ENCODE measurements around the gene HNRNPF.

The HNRNPF gene

DNA sequence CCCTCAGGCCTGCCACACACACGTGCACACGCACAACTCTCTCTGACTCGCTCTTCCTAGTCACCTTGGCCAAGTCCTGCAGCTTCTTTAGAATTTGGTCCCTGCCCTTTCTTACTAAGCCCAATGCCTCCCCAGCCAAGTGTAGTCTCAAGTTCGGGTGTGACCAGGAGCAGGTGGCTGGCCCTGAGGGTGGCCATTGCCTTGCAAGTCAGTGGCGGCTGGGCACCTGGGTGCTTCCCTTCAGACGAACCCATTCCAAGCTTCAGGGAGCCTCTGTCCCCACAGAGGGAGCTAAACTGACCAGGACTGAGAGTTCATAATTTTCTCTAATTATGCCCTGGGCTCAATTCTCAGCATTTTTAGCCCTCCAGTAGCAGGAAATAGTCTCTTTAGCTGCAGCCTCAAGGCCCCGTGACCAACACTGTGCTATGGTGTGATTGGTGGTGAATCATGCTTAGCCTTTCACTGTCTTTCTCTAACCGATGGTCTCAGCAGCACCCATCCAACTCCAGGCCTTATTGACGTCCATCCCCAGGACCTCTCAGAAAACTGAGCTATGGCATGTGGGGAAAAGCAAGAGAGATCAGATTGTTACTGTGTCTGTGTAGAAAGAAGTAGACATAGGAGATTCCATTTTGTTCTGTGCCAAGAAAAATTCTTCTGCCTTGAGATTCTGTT is 72.2 kb downstream of the HNRNPF start:
- TF ChIP-seq EGR1 (IDR thresholded peaks at IDR 0.05) (no peak), CREB1 (IDR thresholded peaks at IDR 0.05; ENCODE audit: low read depth) (no peak), EP300 (IDR thresholded peaks at IDR 0.05; ENCODE audit: borderline replicate concordance) (no peak), TEAD4 (IDR thresholded peaks at IDR 0.05) (no peak), TAF1 (IDR thresholded peaks at IDR 0.05; ENCODE audit: low read depth) (no peak), TCF12 (IDR thresholded peaks at IDR 0.05; ENCODE audit: low read depth) (no peak), ZBTB7A (IDR thresholded peaks at IDR 0.05; ENCODE audit: low read depth) (no peak), CEBPB (IDR thresholded peaks at IDR 0.05) (no peak)
- TF ChIP-seq, protein P1, sequence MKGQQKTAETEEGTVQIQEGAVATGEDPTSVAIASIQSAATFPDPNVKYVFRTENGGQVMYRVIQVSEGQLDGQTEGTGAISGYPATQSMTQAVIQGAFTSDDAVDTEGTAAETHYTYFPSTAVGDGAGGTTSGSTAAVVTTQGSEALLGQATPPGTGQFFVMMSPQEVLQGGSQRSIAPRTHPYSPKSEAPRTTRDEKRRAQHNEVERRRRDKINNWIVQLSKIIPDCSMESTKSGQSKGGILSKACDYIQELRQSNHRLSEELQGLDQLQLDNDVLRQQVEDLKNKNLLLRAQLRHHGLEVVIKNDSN (IDR thresholded peaks at IDR 0.05): no peak
- TF ChIP-seq, protein P2, sequence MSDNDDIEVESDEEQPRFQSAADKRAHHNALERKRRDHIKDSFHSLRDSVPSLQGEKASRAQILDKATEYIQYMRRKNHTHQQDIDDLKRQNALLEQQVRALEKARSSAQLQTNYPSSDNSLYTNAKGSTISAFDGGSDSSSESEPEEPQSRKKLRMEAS (IDR thresholded peaks at IDR 0.05): no peak

DNA sequence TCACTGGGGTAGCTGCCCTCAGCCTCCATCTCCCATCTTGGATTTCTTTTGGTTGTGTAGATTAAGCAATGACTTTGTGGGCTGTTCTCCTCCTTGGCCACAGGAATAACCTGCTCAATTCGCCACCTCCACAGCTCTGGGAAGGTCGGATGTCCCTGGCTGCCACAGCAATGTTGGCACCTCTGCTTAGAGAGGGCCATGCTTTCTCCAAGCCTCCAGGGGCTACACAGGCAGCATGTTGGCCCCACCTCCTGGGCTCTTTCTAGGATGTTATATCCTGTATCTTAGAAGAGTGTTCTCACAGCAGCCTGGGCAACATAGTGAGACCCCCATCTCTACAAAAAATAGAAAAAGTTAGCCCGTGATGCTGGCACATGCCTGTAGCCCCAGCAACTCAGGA is 72.9 kb downstream of the HNRNPF start:
- no peak for TF ChIP-seq CEBPB (IDR thresholded peaks at IDR 0.05)
- TF ChIP-seq TEAD4 (IDR thresholded peaks at IDR 0.05): no peak
- TF ChIP-seq TAF1 (IDR thresholded peaks at IDR 0.05; ENCODE audit: low read depth): no peak
- no peak for TF ChIP-seq EGR1 (IDR thresholded peaks at IDR 0.05)
- no peak for TF ChIP-seq CREB1 (IDR thresholded peaks at IDR 0.05; ENCODE audit: low read depth)
- TF ChIP-seq, protein P2 (IDR thresholded peaks at IDR 0.05): no peak
- TF ChIP-seq TCF12 (IDR thresholded peaks at IDR 0.05; ENCODE audit: low read depth): no peak
- TF ChIP-seq, protein P3, sequence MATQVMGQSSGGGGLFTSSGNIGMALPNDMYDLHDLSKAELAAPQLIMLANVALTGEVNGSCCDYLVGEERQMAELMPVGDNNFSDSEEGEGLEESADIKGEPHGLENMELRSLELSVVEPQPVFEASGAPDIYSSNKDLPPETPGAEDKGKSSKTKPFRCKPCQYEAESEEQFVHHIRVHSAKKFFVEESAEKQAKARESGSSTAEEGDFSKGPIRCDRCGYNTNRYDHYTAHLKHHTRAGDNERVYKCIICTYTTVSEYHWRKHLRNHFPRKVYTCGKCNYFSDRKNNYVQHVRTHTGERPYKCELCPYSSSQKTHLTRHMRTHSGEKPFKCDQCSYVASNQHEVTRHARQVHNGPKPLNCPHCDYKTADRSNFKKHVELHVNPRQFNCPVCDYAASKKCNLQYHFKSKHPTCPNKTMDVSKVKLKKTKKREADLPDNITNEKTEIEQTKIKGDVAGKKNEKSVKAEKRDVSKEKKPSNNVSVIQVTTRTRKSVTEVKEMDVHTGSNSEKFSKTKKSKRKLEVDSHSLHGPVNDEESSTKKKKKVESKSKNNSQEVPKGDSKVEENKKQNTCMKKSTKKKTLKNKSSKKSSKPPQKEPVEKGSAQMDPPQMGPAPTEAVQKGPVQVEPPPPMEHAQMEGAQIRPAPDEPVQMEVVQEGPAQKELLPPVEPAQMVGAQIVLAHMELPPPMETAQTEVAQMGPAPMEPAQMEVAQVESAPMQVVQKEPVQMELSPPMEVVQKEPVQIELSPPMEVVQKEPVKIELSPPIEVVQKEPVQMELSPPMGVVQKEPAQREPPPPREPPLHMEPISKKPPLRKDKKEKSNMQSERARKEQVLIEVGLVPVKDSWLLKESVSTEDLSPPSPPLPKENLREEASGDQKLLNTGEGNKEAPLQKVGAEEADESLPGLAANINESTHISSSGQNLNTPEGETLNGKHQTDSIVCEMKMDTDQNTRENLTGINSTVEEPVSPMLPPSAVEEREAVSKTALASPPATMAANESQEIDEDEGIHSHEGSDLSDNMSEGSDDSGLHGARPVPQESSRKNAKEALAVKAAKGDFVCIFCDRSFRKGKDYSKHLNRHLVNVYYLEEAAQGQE (IDR thresholded peaks at IDR 0.05; ENCODE audit: low read depth): no peak
- no peak for TF ChIP-seq NFIC (IDR thresholded peaks at IDR 0.05)
- TF ChIP-seq EP300 (IDR thresholded peaks at IDR 0.05; ENCODE audit: borderline replicate concordance): no peak
- no peak for TF ChIP-seq FOXM1 (IDR thresholded peaks at IDR 0.05; ENCODE audit: borderline replicate concordance, low read depth)
- no peak for TF ChIP-seq RAD21 (IDR thresholded peaks at IDR 0.05; ENCODE audit: low read depth)
- TF ChIP-seq, protein P1 (IDR thresholded peaks at IDR 0.05): no peak
- no peak for TF ChIP-seq YY1 (IDR thresholded peaks at IDR 0.05; ENCODE audit: low read depth)
- no peak for TF ChIP-seq ZBTB7A (IDR thresholded peaks at IDR 0.05; ENCODE audit: low read depth)

Data from Ishikawa (cell line).